Measurements from ENCODE around the gene C11orf21. TPM values are rescaled to one million over a fixed set of nuclear protein-coding genes. Genes with fewer than 3 reads are reported as not detected.

Gene C11orf21
- total and polyA plus RNA-seq, 9 of the 15 experiments (the other 6 are each of a cell fraction or from before 2014, with no cell fraction given), result 0.10 to 2.6 (median 2.0) TPM

DNA sequence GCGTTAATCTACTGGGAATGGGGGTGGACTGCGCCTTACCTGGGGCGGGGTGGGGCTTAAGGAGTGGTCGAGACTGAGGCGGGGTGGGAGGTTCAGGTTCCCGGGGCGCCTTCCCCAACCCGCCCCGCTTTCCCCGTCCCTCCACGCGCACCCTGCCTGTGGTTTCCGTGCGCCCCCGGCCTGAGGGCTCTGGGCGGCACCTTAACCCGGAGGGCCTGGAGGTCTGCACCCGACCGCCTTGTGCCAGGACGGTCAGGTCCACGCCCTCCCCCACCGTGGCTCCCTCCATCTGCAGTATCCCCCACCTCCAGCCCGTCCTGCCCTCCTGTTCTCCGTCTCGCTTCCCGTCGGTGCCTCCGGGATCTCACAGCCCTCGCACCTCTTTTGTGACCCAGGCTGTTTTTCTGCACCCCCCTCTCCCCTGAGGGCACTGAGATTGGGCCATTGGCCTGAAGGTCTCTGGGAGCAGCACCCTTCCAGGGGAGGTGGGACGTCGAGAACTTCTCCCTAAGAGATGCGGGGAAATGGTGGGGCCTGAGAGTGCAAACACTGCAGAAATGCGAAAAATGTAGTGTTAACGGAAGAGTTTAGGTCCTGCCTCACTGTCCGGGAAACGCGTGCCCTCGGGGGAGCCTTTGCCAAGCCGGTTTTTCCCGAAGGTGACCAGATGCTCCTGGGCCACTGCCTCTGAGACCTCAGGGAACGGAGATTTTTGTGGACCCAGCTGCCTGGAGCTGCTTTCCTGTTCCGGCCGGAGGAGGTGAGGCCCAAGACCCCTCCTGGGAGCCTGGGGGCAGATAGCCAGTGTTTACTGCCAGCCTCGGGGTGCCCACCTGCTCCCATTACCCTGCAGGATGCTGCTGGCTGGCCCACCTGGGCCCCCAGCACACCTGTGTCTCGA lies 30.1 kb downstream of the C11orf21 start:
- no peak for TF ChIP-seq TRIM24 (IDR thresholded peaks at IDR 0.05)
- TF ChIP-seq NFATC3 (IDR thresholded peaks at IDR 0.05), result no peak
- TF ChIP-seq, protein P1, sequence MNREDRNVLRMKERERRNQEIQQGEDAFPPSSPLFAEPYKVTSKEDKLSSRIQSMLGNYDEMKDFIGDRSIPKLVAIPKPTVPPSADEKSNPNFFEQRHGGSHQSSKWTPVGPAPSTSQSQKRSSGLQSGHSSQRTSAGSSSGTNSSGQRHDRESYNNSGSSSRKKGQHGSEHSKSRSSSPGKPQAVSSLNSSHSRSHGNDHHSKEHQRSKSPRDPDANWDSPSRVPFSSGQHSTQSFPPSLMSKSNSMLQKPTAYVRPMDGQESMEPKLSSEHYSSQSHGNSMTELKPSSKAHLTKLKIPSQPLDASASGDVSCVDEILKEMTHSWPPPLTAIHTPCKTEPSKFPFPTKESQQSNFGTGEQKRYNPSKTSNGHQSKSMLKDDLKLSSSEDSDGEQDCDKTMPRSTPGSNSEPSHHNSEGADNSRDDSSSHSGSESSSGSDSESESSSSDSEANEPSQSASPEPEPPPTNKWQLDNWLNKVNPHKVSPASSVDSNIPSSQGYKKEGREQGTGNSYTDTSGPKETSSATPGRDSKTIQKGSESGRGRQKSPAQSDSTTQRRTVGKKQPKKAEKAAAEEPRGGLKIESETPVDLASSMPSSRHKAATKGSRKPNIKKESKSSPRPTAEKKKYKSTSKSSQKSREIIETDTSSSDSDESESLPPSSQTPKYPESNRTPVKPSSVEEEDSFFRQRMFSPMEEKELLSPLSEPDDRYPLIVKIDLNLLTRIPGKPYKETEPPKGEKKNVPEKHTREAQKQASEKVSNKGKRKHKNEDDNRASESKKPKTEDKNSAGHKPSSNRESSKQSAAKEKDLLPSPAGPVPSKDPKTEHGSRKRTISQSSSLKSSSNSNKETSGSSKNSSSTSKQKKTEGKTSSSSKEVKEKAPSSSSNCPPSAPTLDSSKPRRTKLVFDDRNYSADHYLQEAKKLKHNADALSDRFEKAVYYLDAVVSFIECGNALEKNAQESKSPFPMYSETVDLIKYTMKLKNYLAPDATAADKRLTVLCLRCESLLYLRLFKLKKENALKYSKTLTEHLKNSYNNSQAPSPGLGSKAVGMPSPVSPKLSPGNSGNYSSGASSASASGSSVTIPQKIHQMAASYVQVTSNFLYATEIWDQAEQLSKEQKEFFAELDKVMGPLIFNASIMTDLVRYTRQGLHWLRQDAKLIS (CRISPR knock-in tag; IDR thresholded peaks at IDR 0.05), result no peak
- no peak for TF ChIP-seq FOSL1 (tag; conservative IDR thresholded peaks at IDR 0.05)
- no peak for TF ChIP-seq TEAD2 (tag; IDR thresholded peaks at IDR 0.05)
- no peak for TF ChIP-seq TBP (optimal IDR thresholded peaks at IDR 0.05; ENCODE audit: low read depth, low read length)
- TF ChIP-seq SREBF1 (IDR thresholded peaks at IDR 0.05; ENCODE audit: borderline replicate concordance, low read depth, low read length), result no peak
- Histone ChIP-seq H3K4me2 (ENCODE audit: insufficient read depth, low read length) (no peak overlapping the region), H3K4me3 (no peak overlapping the region), H3K9ac (ENCODE audit: insufficient read depth in 1 of 2, low read depth in 2 of 2, low read length in 2 of 2) (no peak overlapping the region), H2AFZ (ENCODE audit: low read depth, low read length) (no peak overlapping the region), H3K27ac (ENCODE audit: extremely low read depth, low read depth, low read length) (no peak overlapping the region), H3K4me1 (replicated peaks in 1 of 2; ENCODE audit: control insufficient read depth in 2 of 2, insufficient read depth in 2 of 2, low read length in 2 of 2) (peaks cover 5 to 60% of the 10 kb centered on the region in 2 experiments; a peak in 3 of 5 replicates), H3K27me3 (ENCODE audit: control insufficient read depth in 2 of 2, insufficient read depth in 2 of 2, low read length in 2 of 2) (peaks cover 0 to 72% of the 10 kb centered on the region in 2 experiments; a peak in 2 of 5 replicates), H3K36me3 (ENCODE audit: control insufficient read depth, insufficient read depth, low read length) (no peaks in the 10 kb centered on the region), H3K9me3 (replicated peaks; ENCODE audit: control insufficient read depth, insufficient read depth, low read depth, low read length) (no peaks in the 10 kb centered on the region; the same call in 1 of the 2 replicates), H3K79me2 (ENCODE audit: control insufficient read depth, insufficient read depth, low read length) (no peaks in the 10 kb centered on the region), H4K20me1 (replicated peaks; ENCODE audit: control insufficient read depth, insufficient read depth, low read length) (no peaks in the 10 kb centered on the region; the same call in 1 of the 2 replicates), H3K9me1 (ENCODE audit: control insufficient read depth, insufficient read depth, low read length) (no peaks in the 10 kb centered on the region)
- BruUV-seq (replicated peaks), result no TSS peak
- no peak for ATAC-seq
- in situ Hi-C loops (cut with MboI) (no loop called here), intact Hi-C loops (cut with micrococcal nuclease) (no loop called here)
- FAIRE-seq, result no peak
- WGBS (ENCODE audit: insufficient coverage, low coverage, missing lambda C conversion rate), result 53% methylated on average over 28 of the region's 45 CpGs
- CTCF ChIA-PET (ENCODE audit: low intra/inter-chr PET ratio), result no interaction called here
- POLR2A ChIA-PET, result no interaction called here
- no peak for DNase-seq (ENCODE audit: extremely low read depth in 1 of 4, low spot score in 3 of 4)

Measured in K562 (cell line).